Mesothelial cell of epicardium (in vitro differentiated cells): Measurements from ENCODE around the gene MACROD2. TPM values are rescaled to one million over a fixed set of nuclear protein-coding genes. Genes with fewer than 3 reads are reported as not detected.
A peak's percentile ranks its signal among the peaks of the same experiment; 100 is the strongest.

Experiments used
- DNase-seq, 2 experiments: peaks; one replicate each; pipeline ENCODE4 v3.0.0; 2021; ENCODE audit warnings: low spot score in 2 of 2; ENCODE audit not compliant: unreplicated experiment in 2 of 2
- H3K27ac Mint-ChIP-seq: 2 replicates; pipeline ENCODE4 v1.8.0; 2021; ENCODE audit warnings: mixed read lengths
- H3K27me3 Mint-ChIP-seq: 2 replicates; pipeline ENCODE4 v1.8.0; 2021; ENCODE audit warnings: low read depth, mixed read lengths
- H3K36me3 Mint-ChIP-seq: 2 replicates; pipeline ENCODE4 v1.8.0; 2021; ENCODE audit warnings: mixed read lengths
- H3K4me1 Mint-ChIP-seq: 2 replicates; pipeline ENCODE4 v1.8.0; 2021; ENCODE audit warnings: mixed read lengths
- H3K4me3 Mint-ChIP-seq: 2 replicates; pipeline ENCODE4 v1.8.0; 2021; ENCODE audit warnings: mild to moderate bottlenecking, moderate library complexity, mixed read lengths
- H3K9me3 Mint-ChIP-seq: 2 replicates; pipeline ENCODE4 v1.8.0; 2021; ENCODE audit warnings: mixed read lengths
- CTCF ChIP-seq: fragments of 200-600 bp; sonication (generic); IDR thresholded peaks from one replicate; pipeline ENCODE4 v1.5.0; 2021; ENCODE audit warnings: antibody characterized with exemption; ENCODE audit not compliant: unreplicated experiment
- total RNA-seq: library from RNA; stranded (reverse); gene quantifications from 3 replicates; pipeline ENCODE4 v1.2.1, GENCODE V29; 2021

The MACROD2 gene
- total RNA-seq, 1 donor from 2014 or later: 10.0 TPM

DNA sequence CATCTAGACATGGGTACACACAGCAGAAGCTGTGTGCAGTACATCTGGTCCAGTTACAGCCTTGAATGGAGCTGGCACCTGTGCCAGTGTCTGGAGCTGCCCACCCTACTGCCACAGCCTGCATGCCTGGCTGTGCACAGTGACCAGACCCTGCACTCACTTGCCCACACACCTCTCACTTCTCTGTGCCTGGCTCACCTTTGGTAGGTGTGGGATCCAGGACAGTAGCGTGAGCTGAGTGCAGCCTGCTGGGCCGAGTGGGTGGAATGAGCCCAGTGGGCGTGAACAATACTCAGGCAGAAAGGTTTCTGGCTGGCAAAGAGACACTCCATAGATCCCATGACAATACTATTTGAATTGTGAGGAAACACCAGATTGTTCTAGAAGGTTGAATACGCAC is 1181.6 kb downstream of the MACROD2 start:
- H3K4me3 Mint-ChIP-seq: no peak overlapping the region
- H3K27ac Mint-ChIP-seq: no peak overlapping the region
- peaks cover 5% of the 10 kb centered on the region for H3K4me1 Mint-ChIP-seq
- DNase-seq: no peak
- no peaks in the 10 kb centered on the region for H3K36me3 Mint-ChIP-seq
- TF ChIP-seq CTCF: no peak
- H3K27me3 Mint-ChIP-seq: no peaks in the 10 kb centered on the region
- no peaks in the 10 kb centered on the region for H3K9me3 Mint-ChIP-seq

GRCh38 chr20:15178581-15178980 is 1183.3 kb downstream of the MACROD2 start:
- H3K4me1 Mint-ChIP-seq: peaks cover 17% of the 10 kb centered on the region

GRCh38 chr20:15179381-15179780 is 1184.1 kb downstream of the MACROD2 start:
- no peak for TF ChIP-seq CTCF
- H3K4me3 Mint-ChIP-seq: no peak overlapping the region
- H3K27ac Mint-ChIP-seq: no peak overlapping the region
- H3K4me1 Mint-ChIP-seq: peaks cover 25% of the 10 kb centered on the region
- H3K27me3 Mint-ChIP-seq: no peaks in the 10 kb centered on the region
- no peak for DNase-seq
- no peaks in the 10 kb centered on the region for H3K36me3 Mint-ChIP-seq
- no peaks in the 10 kb centered on the region for H3K9me3 Mint-ChIP-seq

More at GRCh38 chr20:15178581-15178980, 1183.3 kb downstream of the MACROD2 start:
- Mint-ChIP-seq H3K27me3 (no peaks in the 10 kb centered on the region), H3K9me3 (no peaks in the 10 kb centered on the region), H3K4me3 (no peak overlapping the region), H3K36me3 (no peaks in the 10 kb centered on the region), H3K27ac (no peak overlapping the region)
- TF ChIP-seq CTCF: no peak
- DNase-seq: no peak

- Mint-ChIP-seq H3K27ac (no peak overlapping the region), H3K4me1 (peaks cover 29% of the 10 kb centered on the region), H3K9me3 (no peaks in the 10 kb centered on the region), H3K4me3 (no peak overlapping the region), H3K27me3 (no peaks in the 10 kb centered on the region), H3K36me3 (no peaks in the 10 kb centered on the region)
- no peak for DNase-seq
- TF ChIP-seq CTCF: no peak
These were observed 1184.5 kb downstream of the MACROD2 start for GRCh38 chr20:15179781-15180180.

DNA sequence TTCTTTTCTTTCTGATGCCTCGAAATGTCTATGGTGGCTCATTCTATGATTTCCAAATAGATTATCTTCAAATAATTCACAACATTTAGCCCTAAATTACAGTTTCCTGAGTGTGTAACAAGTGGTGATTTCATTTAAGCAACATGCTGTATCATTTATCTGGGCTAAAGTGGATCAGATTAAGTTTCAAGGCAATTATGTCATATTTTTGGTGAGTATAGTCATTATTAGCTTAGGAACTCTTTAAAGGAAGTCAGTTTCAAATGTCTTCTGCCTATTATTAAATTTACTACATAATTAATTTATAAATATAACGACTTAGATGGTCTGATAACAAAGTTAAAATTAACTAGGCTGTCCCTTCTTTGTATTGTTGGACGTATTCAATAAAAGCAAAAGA is 1190.0 kb downstream of the MACROD2 start:
- no peaks in the 10 kb centered on the region for H3K36me3 Mint-ChIP-seq
- no peak for TF ChIP-seq CTCF
- DNase-seq: no peak
- no peaks in the 10 kb centered on the region for H3K27me3 Mint-ChIP-seq
- no peak overlapping the region for H3K4me3 Mint-ChIP-seq
- peak overlapping the region; percentile 52 for H3K27ac Mint-ChIP-seq
- H3K9me3 Mint-ChIP-seq: no peaks in the 10 kb centered on the region
- peaks cover 79% of the 10 kb centered on the region for H3K4me1 Mint-ChIP-seq

DNA sequence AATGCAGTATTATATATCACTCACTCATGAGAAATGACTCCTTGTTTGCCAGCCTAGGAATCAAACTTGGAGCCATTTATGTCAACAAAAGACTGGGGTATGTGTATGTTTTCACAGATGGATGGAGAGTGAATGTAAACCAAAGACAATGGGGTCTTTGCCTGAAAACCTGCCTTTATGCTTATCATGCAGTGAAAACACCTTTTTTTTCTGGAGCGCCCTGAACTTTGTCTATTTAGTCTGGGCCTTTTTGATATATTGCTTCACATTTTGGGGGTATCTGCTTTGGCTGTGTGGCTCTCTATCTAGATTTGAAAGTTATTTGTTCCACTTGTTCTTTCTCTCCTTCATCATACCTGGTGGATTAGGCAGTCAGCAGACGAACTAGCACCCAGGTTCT is 1190.6 kb downstream of the MACROD2 start:
- H3K4me3 Mint-ChIP-seq: no peak overlapping the region
- no peak for TF ChIP-seq CTCF
- DNase-seq: no peak
- peaks cover 85% of the 10 kb centered on the region for H3K4me1 Mint-ChIP-seq
- peak overlapping the region; percentile 89 for H3K27ac Mint-ChIP-seq
- no peaks in the 10 kb centered on the region for H3K36me3 Mint-ChIP-seq
- H3K9me3 Mint-ChIP-seq: no peaks in the 10 kb centered on the region
- H3K27me3 Mint-ChIP-seq: no peaks in the 10 kb centered on the region
